Measurements from ENCODE around the gene PLA2G4A.
A peak's percentile ranks its signal among the peaks of the same experiment; 100 is the strongest.

Gene PLA2G4A

DNA sequence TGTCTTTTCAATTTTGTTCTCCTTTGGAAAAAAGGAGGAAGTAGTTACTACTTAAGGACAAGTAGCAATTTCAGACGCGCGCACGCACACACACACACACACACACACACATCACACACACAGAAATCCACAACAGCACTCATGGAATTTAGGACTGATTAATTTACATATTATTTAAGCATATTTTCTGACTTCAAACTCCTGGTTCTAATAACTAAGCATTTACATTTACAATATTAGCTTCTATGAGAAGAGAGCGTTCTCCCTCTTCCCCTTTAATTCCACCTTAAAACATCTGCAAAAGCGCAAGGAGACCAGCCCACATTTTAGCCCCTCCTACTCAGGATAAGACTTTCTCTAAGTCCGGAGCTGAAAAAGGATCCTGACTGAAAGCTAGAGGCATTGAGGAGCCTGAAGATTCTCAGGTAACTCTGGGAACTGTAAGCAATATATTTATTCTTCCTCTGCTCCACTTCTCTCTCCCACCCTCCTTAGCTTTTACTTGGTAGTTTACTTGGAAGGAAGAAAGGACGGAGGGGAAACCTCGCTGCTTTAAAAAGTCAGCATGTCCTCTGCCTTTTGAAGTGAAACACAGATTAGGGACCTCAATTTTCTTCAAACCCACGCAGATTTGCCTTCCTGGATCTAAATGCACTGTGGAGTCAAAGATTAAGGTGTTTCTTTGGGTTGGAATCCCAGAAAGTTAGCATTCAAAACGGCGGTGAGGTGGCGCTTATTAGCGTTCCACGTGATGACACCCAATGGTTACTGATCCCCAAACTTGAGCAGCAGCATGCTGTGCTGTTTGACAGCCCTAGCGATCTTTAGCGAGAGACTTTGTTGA is at the start of gene PLA2G4A:
TSS of gene PLA2G4A (plus strand) at position 339 of the 844 bp plus-strand sequence. CDS start 25,406 bp downstream, outside the sequence.
- peak; percentile 56 for ATAC-seq
- Mint-ChIP-seq H3K27ac (peak within 1 kb of the TSS in 1 of 2 donors; percentile 7), H3K4me1 (peaks cover 14% of the 10 kb centered on the region), H3K4me3 (peak within 1 kb of the TSS; percentile 78 to 86), H3K9me3 (no peaks in the 10 kb centered on the region), H3K27me3 (peaks cover 26% of the 10 kb centered on the region)
- DNase-seq: no peak

DNA sequence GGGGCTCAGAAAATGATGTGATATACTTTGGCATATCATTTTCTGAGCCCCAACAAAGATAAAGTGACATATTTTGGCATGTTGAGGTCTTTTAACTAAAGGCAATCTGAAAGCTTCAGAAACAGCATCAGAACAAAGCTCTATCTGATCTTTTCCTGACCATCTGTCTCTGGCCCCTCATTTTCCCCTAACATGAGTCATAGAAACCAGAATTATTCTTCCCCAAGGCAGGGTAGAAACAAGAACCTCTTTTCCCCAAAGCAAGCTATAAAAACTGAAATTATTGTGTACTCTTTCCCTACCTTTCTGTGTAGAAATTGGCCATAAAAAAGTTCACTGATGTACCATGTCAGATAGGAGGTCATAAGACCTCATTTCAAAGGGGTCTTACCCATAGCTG is 48.7 kb upstream of the PLA2G4A start:
- H3K27ac Mint-ChIP-seq: no peak overlapping the region
- no peak for DNase-seq
- H3K4me3 Mint-ChIP-seq: no peak overlapping the region
- no peak for ATAC-seq
- H3K4me1 Mint-ChIP-seq: no peaks in the 10 kb centered on the region
- H3K27me3 Mint-ChIP-seq: peaks cover 18% of the 10 kb centered on the region
- peaks cover 0 to 3% of the 10 kb centered on the region in 2 donors for H3K9me3 Mint-ChIP-seq

GRCh38 chr1:186781730-186782129 is 47.0 kb upstream of the PLA2G4A start:
- ATAC-seq: no peak
- DNase-seq: no peak
- no peaks in the 10 kb centered on the region for H3K9me3 Mint-ChIP-seq
- no peak overlapping the region for H3K27ac Mint-ChIP-seq
- no peaks in the 10 kb centered on the region for H3K4me1 Mint-ChIP-seq
- no peak overlapping the region for H3K4me3 Mint-ChIP-seq
- peaks cover 18% of the 10 kb centered on the region for H3K27me3 Mint-ChIP-seq

DNA sequence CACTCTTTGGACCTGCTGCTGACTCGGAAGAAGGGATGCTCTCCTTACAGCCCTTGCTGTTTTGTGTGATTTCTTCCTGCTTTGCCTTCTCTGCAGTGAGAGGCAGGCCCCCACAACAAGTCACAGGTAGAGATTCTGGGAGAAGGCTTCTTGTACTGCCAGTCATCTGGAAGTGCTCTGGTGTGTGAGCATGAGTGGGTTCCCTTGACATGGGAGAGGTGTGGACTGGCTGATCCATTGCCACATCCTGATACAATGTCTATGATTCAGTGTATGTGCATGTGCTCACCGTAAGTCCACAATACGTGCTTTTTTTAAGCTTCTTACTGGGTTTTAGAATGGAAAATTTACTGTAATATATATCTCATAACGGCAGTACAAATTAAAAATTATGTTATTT is 46.0 kb upstream of the PLA2G4A start:
- Mint-ChIP-seq H3K27me3 (peaks cover 18% of the 10 kb centered on the region), H3K9me3 (no peaks in the 10 kb centered on the region), H3K27ac (no peak overlapping the region), H3K4me1 (no peaks in the 10 kb centered on the region), H3K4me3 (no peak overlapping the region)
- DNase-seq (no peak), ATAC-seq (no peak)

DNA sequence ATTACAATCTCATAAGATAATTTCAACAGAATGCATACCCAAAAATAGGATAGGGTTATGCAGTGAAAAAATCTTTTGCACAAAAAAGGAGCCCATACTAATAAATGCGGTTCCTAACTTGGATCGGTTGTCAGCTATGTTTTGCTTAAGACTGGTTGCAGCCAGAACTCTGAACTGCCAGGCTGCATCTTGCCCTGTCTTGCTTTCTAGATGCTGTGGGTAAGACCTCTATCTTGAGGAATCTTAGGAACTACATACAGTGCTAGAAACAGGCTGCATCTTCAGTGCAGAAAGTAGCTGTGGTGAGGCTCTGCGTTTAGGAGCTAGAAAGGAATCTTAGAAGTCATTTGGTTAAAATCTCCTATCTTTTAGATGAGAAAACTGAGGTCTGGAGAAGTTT is 45.6 kb upstream of the PLA2G4A start:
- no peaks in the 10 kb centered on the region for H3K9me3 Mint-ChIP-seq
- no peak for ATAC-seq
- H3K27ac Mint-ChIP-seq: no peak overlapping the region
- H3K27me3 Mint-ChIP-seq: peaks cover 18% of the 10 kb centered on the region
- no peak overlapping the region for H3K4me3 Mint-ChIP-seq
- no peak for DNase-seq
- no peaks in the 10 kb centered on the region for H3K4me1 Mint-ChIP-seq

DNA sequence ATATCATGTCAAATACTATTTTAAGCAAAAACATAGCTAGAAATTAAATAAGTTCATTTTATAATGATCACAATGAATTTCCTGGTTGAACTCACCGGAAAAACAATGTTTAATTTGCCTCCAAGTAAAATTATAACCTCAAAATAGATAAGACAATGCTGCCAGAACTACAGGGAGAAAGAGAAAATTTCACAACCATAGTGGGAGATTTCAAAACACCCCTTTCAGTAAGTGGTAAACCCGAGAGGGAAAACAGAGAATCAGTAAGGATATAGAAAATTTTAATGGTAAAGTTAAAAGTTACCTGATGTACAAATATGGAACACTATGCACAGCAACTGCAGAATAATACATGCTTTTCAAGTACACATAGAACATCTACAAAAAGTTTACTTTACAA is 43.2 kb upstream of the PLA2G4A start:
- no peak for DNase-seq
- Mint-ChIP-seq H3K9me3 (no peaks in the 10 kb centered on the region), H3K27ac (no peak overlapping the region), H3K4me1 (no peaks in the 10 kb centered on the region), H3K4me3 (no peak overlapping the region), H3K27me3 (peaks cover 14% of the 10 kb centered on the region)
- ATAC-seq: no peak

GRCh38 chr1:186790101-186790500 is 38.6 kb upstream of the PLA2G4A start:
- Mint-ChIP-seq H3K27ac (no peak overlapping the region), H3K4me3 (no peak overlapping the region), H3K9me3 (no peaks in the 10 kb centered on the region), H3K4me1 (no peaks in the 10 kb centered on the region), H3K27me3 (no peaks in the 10 kb centered on the region)
- DNase-seq (no peak), ATAC-seq (no peak)

DNA sequence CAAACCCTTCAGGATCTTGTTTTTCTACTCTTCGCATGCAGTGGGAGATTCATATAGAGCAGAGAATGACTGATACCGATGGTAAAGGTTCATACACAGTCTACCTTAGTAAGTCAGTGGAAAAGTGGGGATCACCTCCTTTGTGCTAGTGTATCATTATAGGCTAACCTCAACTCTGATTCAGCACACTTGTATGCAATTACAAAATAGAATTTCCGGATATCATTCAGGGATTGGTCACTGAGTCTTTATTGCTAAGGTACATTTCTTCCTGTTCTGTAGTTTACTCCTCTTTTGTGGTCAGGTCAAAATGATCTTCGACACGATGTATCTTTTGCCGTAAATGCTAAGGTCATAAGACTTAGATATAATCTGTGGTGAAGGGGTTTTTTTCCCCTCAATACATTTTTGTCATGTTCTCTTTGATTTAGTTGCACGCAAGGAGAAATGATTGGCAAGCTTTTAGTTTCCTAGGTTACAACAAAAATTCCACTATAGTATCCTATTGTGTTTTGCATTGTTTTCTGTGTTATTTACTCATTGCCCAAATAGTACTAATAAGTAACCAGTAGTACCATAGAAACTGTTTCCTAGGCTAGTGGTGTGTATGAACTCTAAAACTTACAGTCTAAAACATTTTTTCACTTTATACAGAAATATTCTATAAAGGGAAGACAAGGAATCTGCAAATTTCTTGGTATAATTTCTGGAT is 35.7 kb upstream of the PLA2G4A start:
- ATAC-seq (no peak), DNase-seq (no peak)
- Mint-ChIP-seq H3K27me3 (no peaks in the 10 kb centered on the region), H3K4me3 (no peak overlapping the region), H3K9me3 (no peaks in the 10 kb centered on the region), H3K27ac (no peak overlapping the region), H3K4me1 (no peaks in the 10 kb centered on the region)

DNA sequence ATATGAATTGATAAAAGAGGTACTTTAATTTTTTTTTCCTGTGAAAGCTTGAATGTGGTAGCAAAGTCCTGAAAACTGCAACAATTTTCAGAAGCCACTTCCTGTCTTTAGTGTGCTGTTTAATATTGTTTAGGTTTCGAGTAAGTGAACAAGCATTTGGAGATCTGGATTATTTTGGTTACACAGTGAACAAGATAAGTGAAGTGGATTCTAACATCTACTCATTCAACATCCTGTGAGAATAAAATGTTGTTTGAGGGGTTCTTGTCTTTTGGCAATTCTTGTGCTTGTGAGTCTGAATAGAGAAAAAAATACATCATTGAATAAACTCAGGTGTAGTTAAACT is 35.2 kb upstream of the PLA2G4A start:
- Mint-ChIP-seq H3K27ac (no peak overlapping the region), H3K9me3 (no peaks in the 10 kb centered on the region), H3K4me3 (no peak overlapping the region), H3K27me3 (no peaks in the 10 kb centered on the region), H3K4me1 (no peaks in the 10 kb centered on the region)
- DNase-seq (no peak), ATAC-seq (no peak)

DNA sequence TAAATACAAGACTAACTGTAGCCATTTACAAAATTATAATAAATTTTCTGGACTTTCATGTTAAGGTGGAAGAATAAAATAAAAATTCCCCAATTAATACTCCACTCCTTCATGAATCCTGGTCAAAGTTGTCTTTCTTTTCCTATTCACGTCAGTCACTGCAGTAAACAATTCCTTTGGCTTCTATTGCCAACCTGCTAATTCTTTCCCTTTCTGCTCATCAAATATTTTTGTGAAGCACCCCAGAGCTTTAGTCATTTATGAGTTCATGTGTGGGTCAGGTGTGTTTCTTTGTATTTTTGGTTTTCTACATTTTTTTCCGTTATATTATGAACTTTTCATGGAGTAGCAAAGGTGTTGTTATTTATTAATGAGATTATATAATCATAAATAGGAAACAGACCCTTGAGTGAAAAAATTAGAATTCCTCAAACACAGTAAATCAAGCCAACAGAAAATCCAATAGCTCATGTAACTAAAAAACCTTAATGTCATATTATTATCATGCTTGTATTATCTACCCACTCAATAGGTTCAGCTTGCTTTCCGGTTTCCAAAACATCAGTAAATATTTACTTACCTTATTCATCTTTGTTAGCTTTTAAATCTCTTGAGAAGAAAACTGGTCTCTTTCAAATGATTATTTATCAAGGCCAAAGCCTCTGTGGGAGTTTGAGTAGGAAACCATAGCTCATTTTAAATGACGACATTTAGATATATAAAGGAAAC is 29.6 kb upstream of the PLA2G4A start:
- DNase-seq: no peak
- Mint-ChIP-seq H3K27ac (no peak overlapping the region), H3K4me3 (no peak overlapping the region), H3K9me3 (no peaks in the 10 kb centered on the region), H3K27me3 (no peaks in the 10 kb centered on the region), H3K4me1 (no peaks in the 10 kb centered on the region)
- ATAC-seq: no peak

DNA sequence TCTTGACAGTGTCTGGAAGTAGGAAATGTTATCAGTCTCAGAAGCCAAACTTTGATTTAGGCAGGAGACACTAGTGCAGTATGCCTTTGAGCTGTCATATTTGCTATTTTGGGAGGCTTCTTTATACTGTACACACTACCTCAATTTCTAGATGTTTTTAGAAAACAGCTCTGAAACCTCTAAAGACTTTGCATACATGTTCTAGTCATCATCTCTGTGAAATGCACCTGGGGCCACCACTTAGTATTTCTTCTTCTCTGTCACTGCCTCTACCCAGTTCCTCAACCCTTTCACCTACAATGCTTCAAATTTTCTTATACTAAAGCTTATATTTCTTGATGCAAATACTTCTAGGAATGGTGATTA is 29.1 kb upstream of the PLA2G4A start:
- Mint-ChIP-seq H3K4me3 (no peak overlapping the region), H3K4me1 (no peaks in the 10 kb centered on the region), H3K27me3 (no peaks in the 10 kb centered on the region), H3K27ac (no peak overlapping the region), H3K9me3 (no peaks in the 10 kb centered on the region)
- no peak for DNase-seq
- ATAC-seq: no peak

GRCh38 chr1:186802388-186802787 is 26.4 kb upstream of the PLA2G4A start:
- H3K4me1 Mint-ChIP-seq: no peaks in the 10 kb centered on the region
- H3K9me3 Mint-ChIP-seq: no peaks in the 10 kb centered on the region
- H3K4me3 Mint-ChIP-seq: no peak overlapping the region
- ATAC-seq (no peak), DNase-seq (no peak)
- no peak overlapping the region for H3K27ac Mint-ChIP-seq
- H3K27me3 Mint-ChIP-seq: no peaks in the 10 kb centered on the region

DNA sequence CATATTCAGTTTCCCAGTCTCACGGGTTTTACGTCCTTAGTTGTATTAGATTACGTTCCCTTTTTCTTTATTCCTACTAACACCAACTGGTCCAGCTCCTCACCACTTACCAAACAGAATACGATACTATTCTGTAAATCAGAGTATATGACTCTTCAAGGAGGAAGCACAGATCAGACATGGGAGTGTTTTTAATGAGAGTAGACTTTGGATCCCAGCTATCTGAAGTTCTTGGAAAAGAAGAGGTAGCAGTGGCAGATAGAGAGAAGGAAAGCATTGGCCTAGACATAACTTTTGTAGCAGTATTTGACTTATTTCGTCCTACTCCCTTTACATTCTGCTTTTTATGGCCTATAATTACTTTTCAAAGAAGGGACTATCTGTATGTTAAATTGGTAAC is 24.1 kb upstream of the PLA2G4A start:
- DNase-seq (no peak), ATAC-seq (no peak)
- H3K4me3 Mint-ChIP-seq: no peak overlapping the region
- H3K4me1 Mint-ChIP-seq: no peaks in the 10 kb centered on the region
- H3K27me3 Mint-ChIP-seq: no peaks in the 10 kb centered on the region
- H3K9me3 Mint-ChIP-seq: no peaks in the 10 kb centered on the region
- no peak overlapping the region for H3K27ac Mint-ChIP-seq

GRCh38 chr1:186806477-186806876 is 22.3 kb upstream of the PLA2G4A start:
- ATAC-seq: no peak
- DNase-seq: no peak

DNA sequence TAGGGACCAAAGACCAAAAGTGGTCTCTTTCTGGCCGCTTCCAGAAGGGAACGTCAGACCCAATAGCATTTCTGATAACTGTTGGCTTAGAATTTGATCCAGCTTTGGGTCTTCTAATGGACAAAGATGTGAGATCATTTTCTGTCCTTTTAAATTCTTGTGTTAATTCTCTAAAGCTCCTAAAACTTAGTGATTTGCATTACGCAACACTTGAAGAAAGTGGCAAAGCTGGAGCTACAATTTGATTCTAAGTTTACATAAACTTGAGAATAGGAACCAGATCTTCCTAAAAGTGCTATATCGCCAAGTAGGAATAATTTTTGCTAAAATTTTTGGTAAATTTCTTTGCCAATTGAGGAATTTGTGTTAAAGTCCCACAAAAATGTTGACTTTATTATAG is 21.6 kb upstream of the PLA2G4A start:
- Mint-ChIP-seq H3K27ac (no peak overlapping the region), H3K4me3 (no peak overlapping the region), H3K4me1 (no peaks in the 10 kb centered on the region), H3K9me3 (no peaks in the 10 kb centered on the region), H3K27me3 (no peaks in the 10 kb centered on the region)
- DNase-seq (no peak), ATAC-seq (no peak)

More at GRCh38 chr1:186806477-186806876, 22.3 kb upstream of the PLA2G4A start:
- no peaks in the 10 kb centered on the region for H3K27me3 Mint-ChIP-seq
- no peaks in the 10 kb centered on the region for H3K9me3 Mint-ChIP-seq
- no peak overlapping the region for H3K4me3 Mint-ChIP-seq
- H3K4me1 Mint-ChIP-seq: no peaks in the 10 kb centered on the region
- peak overlapping the region in 1 of 2 donors; percentile 78 for H3K27ac Mint-ChIP-seq

DNA sequence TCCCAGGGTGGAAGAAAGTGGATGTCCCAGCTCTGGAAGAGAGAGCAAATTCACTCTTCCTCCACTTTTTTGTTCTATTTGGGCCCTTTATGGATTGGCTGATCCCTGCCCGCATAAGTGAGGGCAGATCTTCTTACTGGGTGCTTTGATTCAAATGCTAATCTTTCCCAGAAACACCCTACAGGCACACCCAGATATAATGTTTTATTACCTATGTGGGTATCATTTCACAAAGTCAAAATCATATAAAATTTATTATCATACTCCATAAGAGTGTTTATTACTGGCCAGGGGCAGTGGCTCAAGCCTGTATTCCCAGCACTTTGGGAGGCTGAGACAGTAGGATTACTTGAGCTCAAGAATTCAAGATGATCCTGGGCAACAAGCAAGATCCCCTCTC is 16.9 kb upstream of the PLA2G4A start:
- DNase-seq: no peak
- no peak for ATAC-seq
- Mint-ChIP-seq H3K9me3 (no peaks in the 10 kb centered on the region), H3K27me3 (no peaks in the 10 kb centered on the region), H3K4me1 (no peaks in the 10 kb centered on the region), H3K27ac (no peak overlapping the region), H3K4me3 (no peak overlapping the region)

Measured in stimulated activated naive CD8-positive, alpha-beta T cell treated with anti-CD3 and anti-CD28 coated beads, Interleukin-15, amount 100 ng/mL, for 72 hours (primary cell).